Sciatic nerve (tissue), 2 donors: ENCODE results near the gene SLC22A2. TPM values are rescaled to one million over a fixed set of nuclear protein-coding genes. Genes with fewer than 3 reads are reported as not detected.
"Not testable (repeated sequence)": the region's sequence is repeated elsewhere in the genome, so short reads cannot be mapped to it uniquely, and the experiment has no call there.

ENCODE experiments used
- ATAC-seq: fragments of 200-7000 bp; cut with Tn5 transposase; one replicate; pipeline ENCODE4 v1.9.1; 2020; ENCODE audit warnings: mild to moderate bottlenecking, moderate library complexity
- DNase-seq: peaks from one replicate; pipeline ENCODE4 v3.0.0-alpha.2; 2020; ENCODE audit warnings: low spot score
- intact Hi-C: fragments of 100-400 bp; cut with DNase I; formaldehyde crosslinking; loops from one replicate; pipeline ENCODE4 v1.14.2; 2022
- total RNA-seq: library from RNA; stranded (reverse); fragmentation: NEBNext Ultra II Directional; extraction: Animal tissue kit (Norgen Biotek cat#: 25700); gene quantifications from one replicate; pipeline ENCODE4 v1.2.1, GENCODE V29; 2021
- donor health status: DM: no; HTN: no; CAD: no.
- donor health status: DM: no; HTN: no; CAD: no.

SLC22A2 gene
- not detected for total RNA-seq

DNA sequence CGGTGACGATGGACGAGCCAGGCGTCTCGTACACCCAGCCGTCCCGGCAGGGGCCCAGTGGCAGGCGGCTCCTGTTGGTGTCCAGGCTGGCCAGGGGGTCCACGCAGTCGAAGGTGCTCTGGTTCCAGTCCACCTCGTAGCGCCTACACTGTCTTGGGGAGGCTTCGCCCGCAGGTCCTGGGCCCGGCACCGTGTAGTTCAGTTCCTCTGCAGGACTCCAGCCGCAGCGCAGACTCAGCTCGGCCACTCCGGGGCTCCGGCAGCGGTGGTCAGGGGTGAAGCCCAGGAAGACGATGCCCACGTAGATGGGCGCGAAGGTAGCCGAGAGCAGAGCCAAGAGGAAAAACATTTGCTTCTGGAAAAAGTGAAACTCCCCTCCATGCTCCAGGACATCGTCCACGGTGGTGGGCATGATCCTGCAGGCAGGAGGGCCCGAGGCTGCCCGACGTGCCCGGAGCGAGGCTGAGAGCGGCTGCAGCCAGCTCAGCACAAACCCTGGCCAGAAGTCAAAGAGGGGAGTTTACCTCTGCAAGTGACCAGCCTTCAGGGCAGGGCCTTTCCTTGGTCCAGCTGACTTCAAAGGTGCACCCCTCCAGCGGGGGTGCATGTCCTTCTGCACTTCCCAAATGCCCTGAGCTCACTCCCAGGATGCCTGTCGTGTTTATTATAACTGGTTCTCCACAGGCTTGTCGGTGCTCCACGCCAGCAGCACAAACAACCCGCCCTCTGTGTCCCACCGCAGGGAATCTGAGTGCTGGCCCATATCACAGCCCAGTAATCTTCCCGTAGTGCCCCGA, at the start of gene SLC22A2:
SLC22A2 (minus strand) TSS at position 476 of the 797 bp plus-strand sequence; CDS start at position 412, 64 bp downstream.
- no peak for DNase-seq
- peak; percentile 27 for ATAC-seq
- intact Hi-C loops = no loop called here

DNA sequence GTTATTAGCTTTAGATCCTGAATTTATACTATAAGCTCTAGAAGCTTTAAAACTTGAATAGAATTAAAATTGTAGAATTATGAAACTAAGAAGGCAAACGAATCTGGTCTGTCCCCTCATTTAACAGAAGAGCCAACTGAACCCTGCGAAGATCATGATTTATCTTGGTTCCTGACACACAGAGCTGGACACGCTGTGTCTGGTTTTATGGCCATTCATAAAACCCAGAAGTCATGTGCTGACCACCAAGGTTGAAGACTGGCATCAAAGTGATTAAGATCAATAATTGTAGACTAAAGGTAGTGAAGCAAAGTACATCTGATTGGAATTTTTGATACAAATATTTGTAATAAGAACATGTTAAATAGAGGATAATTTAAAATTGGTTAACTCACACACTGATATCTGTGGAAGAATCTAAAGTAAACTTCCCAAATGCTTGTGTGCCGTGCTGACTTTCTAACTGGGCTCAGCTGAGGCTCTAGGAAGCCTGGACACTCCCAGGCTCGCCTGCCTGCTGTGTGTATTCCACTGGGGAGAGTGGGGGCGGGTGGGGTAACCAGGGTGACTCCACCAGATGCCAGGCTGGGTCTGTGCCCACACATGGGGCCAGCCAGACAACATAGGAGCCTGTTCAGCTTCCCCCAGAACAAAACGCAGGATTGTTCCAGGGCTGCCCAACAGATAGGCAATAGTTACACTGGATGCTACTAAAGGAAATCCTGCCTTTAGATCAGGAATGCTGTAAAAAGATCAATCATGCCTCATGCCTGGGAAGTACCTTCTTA, 47.5 kb upstream of the SLC22A2 start:
- DNase-seq = no peak
- intact Hi-C loops = no loop called here
- ATAC-seq = no peak

DNA sequence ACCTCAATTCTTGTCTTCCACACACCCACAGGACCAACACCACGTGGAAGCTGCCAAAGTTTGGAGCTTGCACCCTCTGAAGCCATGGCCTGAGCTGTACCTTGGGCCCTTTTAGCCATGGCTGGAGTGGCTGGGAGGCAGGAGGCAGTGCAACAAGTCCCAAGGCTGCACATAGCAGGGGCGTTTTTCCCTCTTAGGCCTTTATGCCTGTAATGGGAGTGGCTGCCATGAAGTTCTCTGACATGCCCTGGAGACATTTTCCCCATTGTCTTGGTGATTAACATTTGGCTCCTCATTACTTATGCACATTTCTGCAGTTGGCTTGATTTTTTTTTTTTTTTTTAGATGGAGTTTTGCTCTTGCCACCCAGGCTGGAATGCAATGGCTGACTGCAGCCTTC, 45.2 kb upstream of the SLC22A2 start:
- intact Hi-C loops = no loop called here
- no peak for ATAC-seq
- no peak for DNase-seq

DNA sequence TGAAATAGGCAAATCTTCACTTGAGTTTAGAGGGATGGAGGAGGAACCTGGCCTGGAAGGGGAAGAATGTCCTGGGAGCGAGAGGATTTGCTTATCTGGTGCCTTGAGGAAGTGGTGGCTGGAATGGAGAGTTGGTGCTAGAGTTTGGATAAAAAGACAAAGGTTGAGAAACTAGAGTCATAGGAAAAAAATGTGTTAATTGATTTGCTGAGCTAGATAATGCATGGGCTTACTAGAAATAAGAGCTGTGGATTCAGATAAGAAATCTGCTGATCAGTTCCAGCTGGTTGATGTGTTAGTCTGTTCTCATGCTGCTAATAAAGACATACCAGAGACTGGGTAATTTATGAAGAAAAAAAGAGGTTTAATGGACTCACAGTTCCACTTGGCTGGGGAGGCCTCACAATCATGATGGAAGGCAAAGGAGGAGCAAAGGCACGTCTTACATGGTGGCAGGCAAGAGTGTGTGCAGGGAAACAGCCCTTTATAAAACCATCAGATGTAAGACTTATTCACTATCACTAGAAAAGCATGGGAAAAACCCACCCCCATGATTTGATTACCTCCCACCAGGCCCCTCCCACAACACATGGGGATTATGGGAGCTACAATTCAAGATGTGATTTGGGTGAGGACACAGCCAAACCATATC, 43.9 kb upstream of the SLC22A2 start:
- ATAC-seq, DNase-seq, intact Hi-C loops: not testable (repeated sequence)

DNA sequence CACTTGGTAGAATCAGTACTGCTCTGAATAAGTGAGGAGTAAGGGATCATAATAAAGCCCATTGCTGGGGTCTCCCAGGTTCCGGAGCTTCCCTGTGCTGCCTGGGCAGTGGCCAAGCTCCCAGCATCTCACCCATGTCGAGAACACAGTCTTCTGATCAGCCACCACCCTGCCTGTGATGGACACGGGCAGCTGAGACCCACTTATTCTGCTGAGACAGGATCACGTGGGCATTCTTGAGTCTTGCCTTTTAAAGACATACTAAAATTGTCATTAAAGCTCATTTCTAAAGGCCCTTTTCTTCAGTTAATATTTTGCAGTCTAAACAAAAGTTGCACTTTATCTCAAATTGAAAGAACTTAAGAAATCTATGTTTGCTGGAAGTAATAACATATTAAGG, 42.7 kb upstream of the SLC22A2 start:
- ATAC-seq (peak; percentile 18), DNase-seq (no peak)
- intact Hi-C loops = no loop called here

DNA sequence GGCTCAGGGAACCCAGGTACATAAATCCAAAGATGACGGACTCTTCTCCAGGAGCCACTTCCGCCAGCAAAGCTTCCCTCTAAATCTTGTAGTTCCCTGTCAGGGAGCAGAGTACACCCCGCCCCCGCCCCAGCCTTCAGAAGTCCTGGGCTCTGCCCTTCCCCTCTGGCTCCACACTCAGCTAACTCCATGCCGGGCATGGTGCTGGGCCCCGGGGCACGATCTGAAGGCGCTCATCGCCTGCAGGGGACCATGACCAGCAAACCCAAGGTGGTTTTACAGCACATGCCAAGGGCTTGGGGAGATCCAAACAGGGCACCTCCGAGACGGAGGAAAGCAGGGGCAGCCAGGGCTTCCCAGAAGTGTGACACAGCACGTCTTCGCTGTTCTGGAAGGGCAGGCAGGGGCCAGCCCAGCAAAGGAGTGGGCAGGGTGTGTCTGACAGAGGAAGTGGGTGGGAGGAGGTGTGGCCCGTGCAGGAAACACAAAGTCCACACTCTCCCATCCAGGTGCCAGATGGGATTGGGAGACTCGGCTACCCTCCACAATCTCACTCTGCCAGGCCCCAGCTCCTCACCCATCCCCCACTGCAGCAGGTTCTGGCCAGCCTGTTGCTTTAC, 41.6 kb upstream of the SLC22A2 start:
- peak; percentile 82 for ATAC-seq
- DNase-seq = no peak
- intact Hi-C loops = no loop called here

DNA sequence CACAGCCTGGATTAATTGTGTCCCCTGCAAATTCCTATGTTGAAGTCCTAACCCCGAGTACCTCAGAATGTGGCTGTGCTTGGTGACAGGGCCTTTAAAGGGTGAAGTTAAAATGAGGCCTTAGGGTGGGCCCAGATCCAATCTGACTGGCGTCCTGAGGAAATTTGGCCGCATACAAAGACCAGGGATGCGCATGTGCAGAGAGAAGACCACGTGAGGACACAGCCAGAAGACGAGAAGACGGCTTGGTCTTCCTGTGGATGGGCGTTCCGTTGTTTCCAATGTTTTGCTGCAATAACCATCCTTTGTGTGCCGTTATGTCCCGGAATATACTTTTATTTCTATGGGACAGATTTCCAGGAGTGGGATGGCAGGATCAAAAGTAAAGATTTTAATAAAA, 40.9 kb upstream of the SLC22A2 start:
- DNase-seq = no peak
- intact Hi-C loops = no loop called here
- no peak for ATAC-seq

DNA sequence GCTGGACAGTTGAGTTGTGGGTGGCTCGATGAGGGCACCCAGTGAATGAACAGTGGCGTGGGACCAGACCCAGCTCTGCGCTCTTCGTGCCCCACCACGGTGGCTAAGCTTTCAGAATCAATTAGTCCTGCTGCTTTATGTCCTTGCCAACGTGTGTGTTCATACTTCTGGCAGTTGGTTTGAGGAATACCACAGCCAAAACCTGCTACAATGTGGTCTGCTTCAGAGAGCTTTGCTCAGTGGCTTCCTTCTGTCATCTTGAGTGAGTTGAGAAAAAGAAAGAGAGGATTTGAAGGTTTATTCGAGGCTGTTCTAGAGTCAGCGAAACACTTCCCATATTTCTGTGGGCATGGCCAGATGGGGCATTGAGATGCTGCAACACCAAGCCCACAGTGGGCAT, 39.5 kb upstream of the SLC22A2 start:
- ATAC-seq (no peak), DNase-seq (no peak)
- intact Hi-C loops = no loop called here

DNA sequence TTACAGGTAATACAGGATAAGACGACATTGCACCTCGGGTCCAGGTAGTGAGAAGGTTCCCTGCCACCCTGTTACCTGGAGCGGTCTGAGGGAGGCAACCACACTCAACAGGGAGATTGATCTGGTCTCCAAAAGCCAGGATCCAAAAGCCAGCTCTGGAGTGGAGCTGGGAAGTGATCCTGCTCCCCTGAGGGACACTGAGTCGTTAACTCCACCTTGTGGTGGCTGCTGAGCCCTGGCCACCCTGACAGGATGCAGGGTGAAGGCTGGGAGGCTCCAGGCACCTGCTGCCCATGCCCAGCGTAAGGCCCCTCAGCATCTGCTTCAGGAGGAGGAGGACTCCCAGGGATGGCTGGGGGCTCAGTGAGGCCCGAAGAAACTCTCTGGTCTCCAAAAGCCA, 38.7 kb upstream of the SLC22A2 start:
- DNase-seq (no peak), ATAC-seq (no peak)
- intact Hi-C loops = no loop called here

DNA sequence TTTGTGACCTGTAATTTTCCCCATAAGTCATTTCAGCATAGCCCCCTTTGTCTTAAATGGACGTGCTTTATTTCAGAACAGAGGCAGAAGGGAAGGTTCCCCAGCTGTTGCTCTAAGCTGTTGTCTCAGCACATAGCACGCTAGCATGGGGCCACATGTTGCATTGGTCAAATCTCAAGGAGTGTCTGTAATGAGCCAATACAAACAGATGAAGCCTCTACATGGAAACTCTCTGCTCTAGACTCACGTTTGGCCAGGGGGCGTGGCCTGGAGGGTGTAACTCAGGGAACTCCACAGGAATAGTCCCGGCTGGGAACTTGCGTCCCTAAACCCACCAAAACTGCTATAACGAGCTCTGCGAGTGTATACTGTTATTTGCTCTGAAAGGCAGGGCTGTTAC, 35.2 kb upstream of the SLC22A2 start:
- intact Hi-C loops = no loop called here
- ATAC-seq (peak; percentile 82), DNase-seq (peak; percentile 61)

DNA sequence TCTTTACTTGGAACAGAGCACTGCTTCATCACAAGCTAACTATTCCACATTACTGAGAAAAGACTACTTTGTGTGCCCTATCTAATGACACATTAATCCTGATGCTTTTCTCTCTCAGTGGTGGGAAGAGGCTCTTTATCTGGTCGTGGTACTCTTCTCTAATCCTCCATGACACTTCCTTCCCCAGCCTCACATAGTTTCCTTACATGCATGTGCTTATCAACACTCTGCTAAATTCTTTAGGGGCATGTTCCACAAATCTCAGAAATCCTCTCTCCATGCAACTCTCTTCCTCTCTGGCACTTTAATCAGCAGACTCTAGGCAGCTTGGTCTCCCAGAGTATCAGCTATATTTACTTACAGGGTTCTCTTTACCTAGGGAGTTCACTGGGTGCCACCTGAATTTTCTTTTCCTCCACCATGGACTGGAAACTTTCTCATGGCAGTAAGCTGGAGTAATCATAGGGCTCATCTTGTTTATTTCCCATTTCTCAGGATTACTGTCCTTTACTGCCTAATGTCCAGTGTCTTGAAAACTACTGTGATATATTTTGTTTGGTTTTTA, 27.0 kb upstream of the SLC22A2 start:
- ATAC-seq = no peak
- intact Hi-C loops = no loop called here
- DNase-seq = no peak

DNA sequence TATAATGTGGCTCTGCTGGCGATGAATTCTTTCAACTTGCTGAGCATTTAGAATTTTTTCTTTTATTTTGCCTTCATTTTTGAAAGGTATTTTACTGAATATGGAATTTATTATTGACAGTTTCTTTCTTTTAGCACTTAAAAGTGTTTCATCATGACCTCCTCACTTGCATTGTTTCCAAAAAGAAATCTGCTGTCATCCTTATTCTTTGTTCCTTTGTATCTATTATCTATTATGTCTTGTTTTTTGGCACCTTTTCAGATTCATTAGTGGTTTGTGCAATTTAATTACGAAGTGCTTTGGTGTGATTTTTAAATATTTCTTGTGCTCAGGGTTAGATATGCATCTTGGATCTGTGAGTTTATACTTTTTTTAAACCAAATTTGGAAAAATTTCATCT, 26.0 kb upstream of the SLC22A2 start:
- no peak for ATAC-seq
- DNase-seq = no peak
- intact Hi-C loops = no loop called here

DNA sequence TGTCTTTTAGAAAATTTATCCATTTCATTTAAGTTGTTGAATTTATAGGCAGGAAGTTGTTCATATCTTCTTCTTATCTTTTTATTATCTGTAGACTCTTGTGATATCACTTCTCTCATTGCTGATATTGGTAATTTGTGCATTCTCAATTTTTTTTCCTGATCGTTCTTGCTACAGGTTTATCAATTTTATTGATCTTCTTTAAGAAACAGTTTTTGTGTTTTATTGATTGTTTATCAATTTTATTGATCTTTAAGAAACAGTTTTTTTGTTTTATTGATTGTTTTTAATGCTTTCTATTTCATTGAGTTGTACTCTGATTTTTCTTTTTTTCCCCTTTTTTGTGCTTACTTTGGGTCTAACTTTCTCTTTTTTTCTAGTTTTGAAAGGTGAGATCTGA, 23.8 kb upstream of the SLC22A2 start:
- intact Hi-C loops = no loop called here
- DNase-seq (no peak), ATAC-seq (no peak)

DNA sequence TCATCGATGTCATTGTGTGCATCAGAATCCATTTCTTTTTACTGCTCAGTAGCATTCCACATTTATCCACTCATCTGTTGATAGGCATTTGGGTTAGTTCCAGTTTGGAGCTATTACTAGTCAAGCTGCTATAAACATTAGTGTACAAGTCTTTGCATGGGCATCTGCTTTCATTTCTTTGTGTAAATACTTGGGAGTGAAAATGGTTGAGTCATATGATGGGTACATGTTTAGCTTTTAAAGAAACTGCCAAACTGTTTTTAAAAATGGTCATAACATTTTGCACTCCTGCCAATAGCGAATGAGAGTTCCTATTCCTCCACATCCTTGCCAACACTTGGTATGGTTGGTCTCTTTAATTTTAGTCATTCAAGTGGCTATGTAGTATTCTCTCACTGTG, 21.2 kb upstream of the SLC22A2 start:
- intact Hi-C loops = no loop called here
- ATAC-seq (no peak), DNase-seq (no peak)

DNA sequence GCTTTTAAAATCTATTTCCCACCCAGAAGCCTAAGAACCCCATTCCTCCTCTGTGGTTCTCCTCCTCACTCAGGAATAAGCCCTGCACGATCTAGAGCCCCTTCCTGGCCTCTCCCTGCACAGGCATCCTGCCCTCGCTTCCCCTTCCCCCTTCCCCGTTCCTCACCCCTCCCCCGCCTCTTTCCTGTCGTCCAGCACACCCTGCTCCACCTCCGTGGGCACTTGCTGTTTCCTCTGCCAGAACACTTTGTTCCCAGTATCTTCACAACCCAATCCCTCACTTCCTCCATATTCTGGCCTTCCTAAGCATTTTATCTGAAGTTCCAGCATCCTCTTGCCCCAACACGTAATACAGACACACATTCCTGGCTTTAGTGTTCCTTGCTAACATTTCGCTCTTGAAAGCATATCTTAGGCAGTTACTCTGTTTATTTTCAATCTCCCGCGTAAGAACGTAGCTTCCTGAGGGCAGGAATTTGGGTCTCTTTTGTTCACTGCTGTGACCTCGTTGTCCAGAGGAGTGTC, 20.2 kb upstream of the SLC22A2 start:
- ATAC-seq = no peak
- no peak for DNase-seq
- intact Hi-C loops = no loop called here

DNA sequence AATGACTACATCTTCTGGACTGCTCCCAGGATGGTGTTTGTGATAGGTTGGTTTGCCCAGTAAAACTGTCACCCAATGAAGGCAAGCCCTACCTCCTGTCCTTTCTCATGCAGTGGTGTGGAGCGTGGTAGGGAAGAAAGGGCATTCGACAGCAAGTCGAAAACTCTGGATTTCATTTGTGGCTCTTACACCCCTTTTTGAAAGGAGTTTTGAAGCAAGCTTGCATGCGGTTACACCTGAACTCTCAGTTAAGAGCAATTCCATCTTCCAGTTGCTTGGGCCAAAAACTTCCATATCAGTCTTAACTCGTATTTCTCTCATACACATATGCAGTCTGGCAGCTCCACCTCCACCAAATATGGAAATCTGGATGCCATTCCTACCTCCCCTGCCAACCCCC, 19.7 kb upstream of the SLC22A2 start:
- ATAC-seq (no peak), DNase-seq (no peak)
- intact Hi-C loops = no loop called here

DNA sequence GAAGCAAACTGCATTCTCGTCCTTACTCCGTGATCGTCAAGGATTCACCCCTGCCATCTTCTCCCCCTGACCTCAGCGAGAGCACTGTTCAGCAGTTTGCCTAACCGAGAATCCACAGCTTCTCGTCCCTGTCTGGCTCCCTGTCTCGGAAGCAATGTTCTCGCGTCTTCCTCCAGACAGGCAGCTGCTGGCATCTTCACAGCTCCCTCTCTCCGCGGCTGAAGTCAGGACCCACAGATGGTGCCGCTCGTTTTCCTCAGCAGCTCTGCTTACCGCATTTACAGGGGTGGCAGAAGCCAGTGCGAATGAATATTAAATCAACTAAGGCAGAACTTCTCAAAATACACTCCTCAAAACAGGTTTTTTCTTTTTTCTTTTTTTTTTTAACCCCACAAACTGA, 18.9 kb upstream of the SLC22A2 start:
- intact Hi-C loops = no loop called here

DNA sequence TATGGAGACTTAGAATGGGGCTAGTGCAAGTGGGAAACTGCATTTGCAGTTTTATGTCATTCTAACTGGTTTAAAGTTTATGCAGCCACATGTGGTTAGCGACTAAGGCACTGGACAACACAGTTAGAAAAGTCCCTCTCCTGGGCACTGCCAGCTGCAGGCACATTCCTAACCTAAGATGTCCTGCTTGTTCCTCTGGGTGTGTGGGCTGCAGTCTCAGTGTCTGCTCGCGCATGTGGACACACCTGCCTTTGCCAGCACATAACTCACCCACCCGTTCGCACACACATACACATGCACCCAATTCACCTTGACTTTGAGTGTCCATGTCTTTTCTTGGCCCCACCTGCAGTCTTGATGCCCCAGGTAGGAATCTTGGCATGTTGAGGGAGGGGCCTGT, 18.5 kb upstream of the SLC22A2 start:
- ATAC-seq (no peak), DNase-seq (no peak)
- intact Hi-C loops = no loop called here

More for the DNA sequence above, 18.9 kb upstream of the SLC22A2 start:
- ATAC-seq (no peak), DNase-seq (no peak)

DNA sequence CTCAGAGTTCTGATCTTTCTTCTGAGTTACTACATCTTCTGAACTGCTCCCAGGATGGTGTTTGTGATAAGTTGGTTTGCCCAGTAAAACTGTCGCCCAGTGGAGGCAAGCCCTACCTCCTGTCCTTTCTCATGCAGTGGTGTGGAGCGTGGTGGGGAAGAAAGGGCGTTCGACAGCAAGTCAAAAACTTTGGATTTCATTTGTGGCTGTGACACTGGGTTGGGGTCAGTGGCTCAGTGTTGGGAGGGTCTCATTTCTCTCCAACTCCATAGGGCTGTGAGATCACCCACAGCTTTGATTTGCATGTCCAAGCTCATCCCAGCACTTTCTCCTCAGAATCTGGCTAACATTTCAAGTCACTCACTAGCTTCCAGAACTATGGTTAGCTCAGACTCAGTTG, 17.5 kb upstream of the SLC22A2 start:
- intact Hi-C loops = no loop called here
- DNase-seq = no peak
- no peak for ATAC-seq
